Mammary epithelial cell (primary cell): ENCODE data around the gene MAML2.

Experiments
- CTCF ChIP-seq, 2 donors: IDR thresholded peaks in 1 of 2; conservative IDR thresholded peaks in 1 of 2; 2 replicates each; pipeline ENCODE4 v1.5.1; 2011 to 2012; ENCODE audit warnings: inconsistent platforms in 2 of 2, low read length in 2 of 2, mild to moderate bottlenecking in 2 of 2, control low read depth in 1 of 2, low read depth in 1 of 2; ENCODE audit not compliant: insufficient read depth in 1 of 2; ENCODE audit errors: extremely low read depth in 1 of 2
- EZH2 ChIP-seq: IDR thresholded peaks from 2 replicates; pipeline ENCODE4 v1.6.1; 2012; ENCODE audit warnings: low read length, inconsistent platforms, borderline replicate concordance

DNA sequence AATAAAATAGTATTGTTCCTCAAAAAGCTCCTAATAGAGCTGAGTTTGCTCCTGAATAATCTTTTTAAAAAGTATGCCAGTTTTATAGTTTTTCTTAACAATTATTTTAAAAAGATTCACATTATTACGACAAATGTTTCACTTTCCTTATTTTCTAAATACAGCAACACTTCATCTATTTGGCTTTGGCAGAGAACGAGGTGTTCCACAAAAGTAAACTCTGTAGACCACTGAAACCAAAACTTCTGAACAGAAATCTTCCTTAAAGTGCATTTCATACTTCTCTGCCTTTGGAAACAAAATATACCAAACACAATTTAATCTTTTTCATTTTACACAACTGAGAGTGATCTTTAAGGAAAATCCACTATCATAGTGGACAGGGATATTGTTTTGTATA lies 285.5 kb downstream of the MAML2 start:
- no peak for TF ChIP-seq CTCF (conservative IDR thresholded peaks at IDR 0.05 in 1 of 2, IDR thresholded peaks at IDR 0.05 in 1 of 2; ENCODE audit: extremely low read depth in 1 of 2, insufficient read depth in 1 of 2, low read depth in 1 of 2, low read length in 2 of 2)
- no peak for TF ChIP-seq EZH2
